ENCODE data around the gene SLC51A.

Gene SLC51A

GRCh38 chr3:196232882-196233251 is 16.5 kb downstream of the SLC51A start:
- H3K4me3 ChIP-seq (ENCODE audit: low read depth, low read length) = no peak overlapping the region
- no peak for TF ChIP-seq CTCF (IDR thresholded peaks at IDR 0.05; ENCODE audit: insufficient read depth, low read depth, low read length, missing control alignments)
- peak; percentile 23 for DNase-seq (ENCODE audit: low read depth)

- no peak overlapping the region for H3K4me3 ChIP-seq (ENCODE audit: low read depth, low read length)
- peak; percentile 33 for DNase-seq (ENCODE audit: low read depth)
- TF ChIP-seq CTCF (IDR thresholded peaks at IDR 0.05; ENCODE audit: insufficient read depth, low read depth, low read length, missing control alignments) = no peak
Observed at GRCh38 chr3:196235452-196236122, 19.3 kb downstream of the SLC51A start.

GRCh38 chr3:196236223-196236622 is 19.9 kb downstream of the SLC51A start:
- TF ChIP-seq CTCF (IDR thresholded peaks at IDR 0.05; ENCODE audit: insufficient read depth, low read depth, low read length, missing control alignments) = no peak
- no peak overlapping the region for H3K4me3 ChIP-seq (ENCODE audit: low read depth, low read length)
- DNase-seq (ENCODE audit: low read depth) = no peak

- H3K4me3 ChIP-seq (ENCODE audit: low read depth, low read length) = no peak overlapping the region
- DNase-seq (ENCODE audit: low read depth) = peak; percentile 41
- TF ChIP-seq CTCF (IDR thresholded peaks at IDR 0.05; ENCODE audit: insufficient read depth, low read depth, low read length, missing control alignments) = no peak
Observed at GRCh38 chr3:196237203-196237602, 20.9 kb downstream of the SLC51A start.

- DNase-seq (ENCODE audit: low read depth) = no peak
- H3K4me3 ChIP-seq (ENCODE audit: low read depth, low read length) = no peak overlapping the region
- TF ChIP-seq CTCF (IDR thresholded peaks at IDR 0.05; ENCODE audit: insufficient read depth, low read depth, low read length, missing control alignments) = no peak
Observed at GRCh38 chr3:196238612-196239560, 22.6 kb downstream of the SLC51A start.

- TF ChIP-seq CTCF (IDR thresholded peaks at IDR 0.05; ENCODE audit: insufficient read depth, low read depth, low read length, missing control alignments) = no peak
- no peak for DNase-seq (ENCODE audit: low read depth)
- no peak overlapping the region for H3K4me3 ChIP-seq (ENCODE audit: low read depth, low read length)
Observed at GRCh38 chr3:196240424-196240823, 24.1 kb downstream of the SLC51A start.
